Right atrium auricular region (tissue), 2 donors: ENCODE measurements around the gene MFGE8. TPM values are rescaled to one million over a fixed set of nuclear protein-coding genes. Genes with fewer than 3 reads are reported as not detected.
A peak's percentile ranks its signal among the peaks of the same experiment; 100 is the strongest.
"Not testable (repeated sequence)": the region's sequence is repeated elsewhere in the genome, so short reads cannot be mapped to it uniquely, and the experiment has no call there.

ENCODE experiments used
- DNase-seq: peaks from one replicate; pipeline ENCODE4 v3.0.0-alpha.2; 2019; ENCODE audit warnings: low spot score
- H3K27ac ChIP-seq, 2 donors: fragments of 200-600 bp; sonication (generic); 1 replicate in 1 of 2; 2 replicates in 1 of 2; pipeline ENCODE4 v1.5.1; 2016 to 2019
- H3K27me3 ChIP-seq, 2 donors: fragments of 200-600 bp; sonication (generic); one replicate each; pipeline versions ENCODE4 v1.5.1 to v1.6.0; 2017 to 2019
- H3K36me3 ChIP-seq: fragments of 200-600 bp; sonication (generic); one replicate; pipeline ENCODE4 v1.5.1; 2016
- H3K4me1 ChIP-seq, 2 donors: fragments of 200-600 bp; sonication (generic); one replicate each; pipeline versions ENCODE4 v1.5.1 to v1.6.0; 2017 to 2019
- H3K4me3 ChIP-seq, 2 donors: fragments of 200-600 bp; sonication (generic); 1 replicate in 1 of 2; 2 replicates in 1 of 2; pipeline ENCODE4 v1.5.1; 2017 to 2019; ENCODE audit warnings: mild to moderate bottlenecking in 1 of 2, moderate library complexity in 1 of 2
- H3K9me3 ChIP-seq, 2 donors: fragments of 200-600 bp; sonication (generic); one replicate each; pipeline ENCODE4 v1.5.1; 2019
- CTCF ChIP-seq, 2 donors: fragments of 200-600 bp; sonication (generic); IDR thresholded peaks; one replicate each; pipeline ENCODE4 v1.5.1; 2019; ENCODE audit warnings: antibody characterized with exemption in 2 of 2
- total RNA-seq, 2 donors: library from RNA; depleted of rRNA; stranded (reverse); fragments of >200 nt; gene quantifications; one replicate each; pipeline ENCODE4 v1.1.0, GENCODE V29; 2016

The MFGE8 gene
- total RNA-seq, 2 donors from 2014 or later: 341 to 552 TPM

- Histone ChIP-seq H3K36me3 (no peaks in the 10 kb centered on the region), H3K4me3 (no peak overlapping the region), H3K4me1 (peaks cover 0 to 18% of the 10 kb centered on the region in 2 donors), H3K9me3 (no peaks in the 10 kb centered on the region), H3K27me3 (no peaks in the 10 kb centered on the region), H3K27ac (peak overlapping the region; percentile 3 to 81)
- TF ChIP-seq CTCF (IDR thresholded peaks at IDR 0.05): no peak
- no peak for DNase-seq
These were observed 19.7 kb upstream of the MFGE8 start for GRCh38 chr15:88932875-88933330.

DNA sequence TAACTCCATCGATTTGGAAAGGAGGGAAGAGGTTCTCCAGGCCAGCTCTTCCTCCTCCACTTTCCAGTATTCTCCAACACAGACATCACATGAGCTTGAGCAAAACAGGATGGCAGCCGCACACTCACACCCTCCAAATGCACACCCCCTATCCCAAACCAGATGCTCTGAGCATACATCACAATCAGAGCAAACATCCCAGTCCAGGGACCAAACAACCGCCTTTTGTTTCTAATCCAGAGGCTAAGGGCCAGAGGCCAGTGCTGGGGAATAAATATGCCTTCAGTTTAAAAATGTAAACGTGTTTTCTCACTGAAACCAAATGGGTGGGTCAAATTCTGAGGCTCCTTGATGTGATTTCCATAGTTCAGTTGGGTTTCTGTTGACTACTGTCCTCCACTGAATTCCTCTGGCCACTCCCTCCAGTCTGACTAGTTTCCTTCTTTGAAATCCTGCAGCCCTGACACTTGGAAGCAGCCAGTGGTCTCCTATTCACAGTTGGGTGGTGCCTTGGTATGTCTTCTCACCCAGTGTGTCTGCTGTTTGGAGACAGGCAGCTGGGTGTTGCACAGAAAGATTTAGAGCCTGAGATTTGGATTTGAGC lies 19.2 kb upstream of the MFGE8 start:
- Histone ChIP-seq H3K4me1 (peaks cover 0 to 18% of the 10 kb centered on the region in 2 donors), H3K36me3 (no peaks in the 10 kb centered on the region), H3K27ac (peak overlapping the region; percentile 3 to 81), H3K4me3 (no peak overlapping the region), H3K9me3 (no peaks in the 10 kb centered on the region), H3K27me3 (no peaks in the 10 kb centered on the region)
- TF ChIP-seq CTCF (IDR thresholded peaks at IDR 0.05): no peak
- DNase-seq: peak; percentile 73

DNA sequence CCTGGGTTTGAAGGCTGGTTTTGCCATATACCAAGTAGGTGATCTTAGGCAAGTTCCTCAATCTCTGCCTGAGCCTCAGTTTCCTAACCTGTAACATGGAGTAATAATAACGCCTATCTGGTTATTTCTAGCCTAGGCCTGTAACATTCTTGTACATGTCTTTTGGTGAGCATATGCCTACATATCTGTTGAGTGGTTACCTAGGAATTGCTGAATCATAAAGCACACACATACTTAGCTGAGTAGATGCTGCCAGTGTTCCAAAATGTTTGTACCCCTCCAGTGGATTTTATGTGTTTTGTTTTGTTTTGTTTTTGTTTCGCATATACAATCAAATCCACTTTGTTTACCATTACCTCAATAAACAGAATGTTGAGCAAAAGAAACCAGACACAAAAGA lies 17.4 kb upstream of the MFGE8 start:
- Histone ChIP-seq H3K36me3 (no peaks in the 10 kb centered on the region), H3K27me3 (no peaks in the 10 kb centered on the region), H3K4me1 (peaks cover 0 to 18% of the 10 kb centered on the region in 2 donors), H3K4me3 (no peak overlapping the region), H3K27ac (no peak overlapping the region), H3K9me3 (no peaks in the 10 kb centered on the region)
- no peak for DNase-seq
- no peak for TF ChIP-seq CTCF (IDR thresholded peaks at IDR 0.05)

DNA sequence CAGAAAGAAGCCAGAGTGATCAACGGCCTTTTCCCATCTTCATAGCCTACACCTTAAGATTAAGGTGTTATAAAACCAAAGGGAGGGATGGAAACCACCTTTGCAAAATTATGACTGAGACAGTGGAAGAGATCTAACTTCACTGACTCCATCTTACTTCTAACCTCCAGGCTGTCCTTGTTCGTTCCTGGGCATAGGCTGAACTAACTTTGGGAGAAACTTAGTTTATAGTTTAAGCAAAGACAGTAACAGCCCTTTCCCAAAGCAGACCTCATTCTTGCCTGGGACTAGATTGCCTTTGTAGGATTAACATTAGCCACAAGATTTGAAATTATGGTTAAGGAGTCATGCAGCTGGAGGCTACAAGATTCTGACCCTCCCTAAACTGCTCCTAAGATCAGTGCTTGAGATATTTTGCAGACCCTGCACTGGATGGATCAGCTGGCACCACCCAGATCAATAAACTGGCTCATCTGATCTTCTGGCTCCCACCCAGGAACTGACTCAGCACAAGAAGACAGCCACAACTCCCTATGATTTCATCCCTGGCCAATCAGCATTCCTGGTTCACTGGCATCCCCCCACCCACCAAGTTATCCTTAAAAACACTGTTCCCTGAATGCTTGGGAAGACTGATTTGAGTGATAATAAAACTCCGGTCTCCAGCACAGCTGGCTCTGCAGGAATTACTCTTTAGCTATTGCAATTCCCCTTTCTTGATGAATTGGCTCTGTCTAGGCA lies 16.3 kb upstream of the MFGE8 start:
- H3K4me3 ChIP-seq, H3K36me3 ChIP-seq, H3K27ac ChIP-seq, H3K9me3 ChIP-seq, H3K27me3 ChIP-seq, DNase-seq: not testable (repeated sequence)
- H3K4me1 ChIP-seq: peaks cover 0 to 18% of the 10 kb centered on the region in 2 donors

DNA sequence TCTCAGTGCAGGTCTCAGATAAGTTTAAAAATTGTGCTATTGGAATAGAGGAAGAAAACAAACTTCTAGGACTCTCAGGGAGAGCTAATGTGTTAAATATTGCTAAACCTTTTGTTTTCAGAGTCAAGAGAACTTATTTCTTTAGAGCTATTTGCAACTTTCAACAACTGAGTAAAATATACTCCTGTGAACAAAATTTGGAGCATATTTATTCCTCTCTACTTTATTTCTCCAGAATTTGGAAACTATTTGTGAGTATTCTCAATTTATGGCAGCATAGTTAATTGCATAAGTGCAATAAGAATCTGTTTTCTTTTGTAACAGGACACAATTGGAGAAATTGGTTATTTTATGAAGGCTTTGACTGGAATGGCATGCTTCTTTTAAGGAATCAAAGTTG lies 15.0 kb upstream of the MFGE8 start:
- peaks cover 0 to 18% of the 10 kb centered on the region in 2 donors for H3K4me1 ChIP-seq
- not testable (repeated sequence) for H3K4me3 ChIP-seq, H3K27ac ChIP-seq, DNase-seq, H3K27me3 ChIP-seq, H3K36me3 ChIP-seq, H3K9me3 ChIP-seq

DNA sequence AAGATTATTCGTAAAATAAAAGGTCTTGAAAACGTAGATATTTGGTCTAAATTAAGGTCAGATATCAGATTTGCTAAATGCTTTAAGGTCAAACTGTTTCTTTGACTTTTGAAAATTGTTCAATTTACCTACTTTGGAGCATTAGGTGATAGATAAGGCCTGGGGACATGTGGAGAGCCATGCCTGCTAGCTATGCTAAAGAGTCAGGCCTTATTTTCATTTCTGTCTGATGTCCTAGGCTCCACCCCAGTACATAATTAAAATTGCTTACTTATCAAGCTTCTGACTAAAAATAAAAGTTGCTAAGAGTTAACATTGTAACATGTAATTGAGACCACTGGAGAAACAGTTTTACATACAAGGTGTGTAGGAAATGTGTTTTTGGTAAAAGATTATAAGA lies 12.5 kb upstream of the MFGE8 start:
- H3K4me1 ChIP-seq, H3K9me3 ChIP-seq, H3K27me3 ChIP-seq, H3K4me3 ChIP-seq, DNase-seq, H3K36me3 ChIP-seq: not testable (repeated sequence)
- peak overlapping the region in 1 of 2 donors; percentile 17 for H3K27ac ChIP-seq

GRCh38 chr15:88920892-88921435 lies 7.8 kb upstream of the MFGE8 start:
- not testable (repeated sequence) for H3K27ac ChIP-seq, H3K36me3 ChIP-seq
- DNase-seq: peak; percentile 50

More at GRCh38 chr15:88920892-88921435, 7.8 kb upstream of the MFGE8 start:
- H3K9me3 ChIP-seq, H3K27me3 ChIP-seq, H3K4me3 ChIP-seq: not testable (repeated sequence)
- peaks cover 0 to 14% of the 10 kb centered on the region in 2 donors for H3K4me1 ChIP-seq
